Right lobe of liver (tissue), 4 donors: ENCODE results near the gene RGSL1.

Experiments
- POLR2A ChIP-seq: fragments of 450-650 bp; IDR thresholded peaks from one replicate; pipeline ENCODE4 v1.6.1; 2017; ENCODE audit warnings: antibody characterized with exemption, mild to moderate bottlenecking
- TF ChIP-seq, protein P1 (sequence below), 4 donors: fragments of 200-600 bp in 3 of 4; fragments of 450-650 bp in 1 of 4; IDR thresholded peaks; one replicate each; pipeline versions ENCODE4 v1.5.1 to v1.8.0; 2016 to 2022; ENCODE audit warnings: antibody characterized with exemption in 4 of 4, mild to moderate bottlenecking in 2 of 4
- donor health status: DM: no; HTN: no; CAD: no.
- donor health status: DM: no; HTN: no; CAD: no.
- donor health status: DM: no; HTN: yes; CAD: no.

DNA sequence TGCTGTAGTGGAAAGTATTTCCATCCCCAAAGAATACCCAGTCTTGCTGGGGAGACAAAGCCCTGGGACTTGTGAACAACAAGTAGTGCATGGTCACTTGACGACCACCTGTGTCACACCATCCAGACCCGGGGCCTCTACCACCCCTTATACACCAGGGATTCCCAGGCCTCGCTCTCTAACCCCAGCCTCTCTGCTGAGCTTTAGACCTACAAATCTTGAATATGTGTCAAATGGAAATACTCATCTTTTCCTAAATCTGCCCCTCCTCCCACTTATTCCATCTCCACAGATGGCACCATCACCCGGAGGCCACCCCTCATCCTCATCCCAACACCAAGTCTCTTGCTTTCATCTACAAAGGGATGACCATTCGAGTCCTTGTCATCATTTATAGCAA, 140.0 kb downstream of the RGSL1 start:
- no peak for TF ChIP-seq POLR2A
- TF ChIP-seq, protein P1, sequence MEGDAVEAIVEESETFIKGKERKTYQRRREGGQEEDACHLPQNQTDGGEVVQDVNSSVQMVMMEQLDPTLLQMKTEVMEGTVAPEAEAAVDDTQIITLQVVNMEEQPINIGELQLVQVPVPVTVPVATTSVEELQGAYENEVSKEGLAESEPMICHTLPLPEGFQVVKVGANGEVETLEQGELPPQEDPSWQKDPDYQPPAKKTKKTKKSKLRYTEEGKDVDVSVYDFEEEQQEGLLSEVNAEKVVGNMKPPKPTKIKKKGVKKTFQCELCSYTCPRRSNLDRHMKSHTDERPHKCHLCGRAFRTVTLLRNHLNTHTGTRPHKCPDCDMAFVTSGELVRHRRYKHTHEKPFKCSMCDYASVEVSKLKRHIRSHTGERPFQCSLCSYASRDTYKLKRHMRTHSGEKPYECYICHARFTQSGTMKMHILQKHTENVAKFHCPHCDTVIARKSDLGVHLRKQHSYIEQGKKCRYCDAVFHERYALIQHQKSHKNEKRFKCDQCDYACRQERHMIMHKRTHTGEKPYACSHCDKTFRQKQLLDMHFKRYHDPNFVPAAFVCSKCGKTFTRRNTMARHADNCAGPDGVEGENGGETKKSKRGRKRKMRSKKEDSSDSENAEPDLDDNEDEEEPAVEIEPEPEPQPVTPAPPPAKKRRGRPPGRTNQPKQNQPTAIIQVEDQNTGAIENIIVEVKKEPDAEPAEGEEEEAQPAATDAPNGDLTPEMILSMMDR (IDR thresholded peaks at IDR 0.05) = no peak
